A549 (cell line): ENCODE data around the gene ZBTB12.

Experiments used
- CBX2 ChIP-seq: fragments of 200-600 bp; sonication (generic); IDR thresholded peaks from 2 replicates; pipeline ENCODE4 v1.6.1; 2016; ENCODE audit warnings: low read depth, mild to moderate bottlenecking, borderline replicate concordance
- EHMT2 ChIP-seq: fragments of 200-600 bp; sonication (generic); IDR thresholded peaks from 2 replicates; pipeline ENCODE4 v1.6.1; 2016; ENCODE audit warnings: antibody characterized with exemption, low read depth, mild to moderate bottlenecking, moderate library complexity
- KDM1A ChIP-seq: fragments of 200-600 bp; sonication (generic); IDR thresholded peaks from 2 replicates; pipeline ENCODE4 v1.6.1; 2016; ENCODE audit warnings: low read depth, mild to moderate bottlenecking
- MYC ChIP-seq: IDR thresholded peaks from 2 replicates; pipeline ENCODE4 v1.6.1; 2012; ENCODE audit warnings: mild to moderate bottlenecking, inconsistent platforms, low read length, improper control_type of control experiment, borderline replicate concordance
- POLR2A ChIP-seq: IDR thresholded peaks from 2 replicates; pipeline ENCODE4 v1.6.1; 2012; ENCODE audit warnings: mild to moderate bottlenecking, low read length
- SMC3 ChIP-seq: fragments of >200 bp; sonication (Bioruptor Twin); formaldehyde crosslinking; IDR thresholded peaks from 3 replicates; pipeline ENCODE4 v1.6.1; 2018; ENCODE audit warnings: inconsistent platforms
- SREBF2 ChIP-seq: fragments of 450-650 bp; IDR thresholded peaks from 2 replicates; pipeline ENCODE4 v1.6.1; 2014; ENCODE audit warnings: mild to moderate bottlenecking, moderate library complexity
- TF ChIP-seq, protein P1 (sequence below): fragments of 200-600 bp; sonication (generic); IDR thresholded peaks from 2 replicates; pipeline ENCODE4 v1.6.1; 2016; ENCODE audit warnings: antibody characterized with exemption, mild to moderate bottlenecking, moderate library complexity
- TF ChIP-seq, protein P2 (sequence below): fragments of >200 bp; sonication (Bioruptor Twin); formaldehyde crosslinking; IDR thresholded peaks from 3 replicates; pipeline ENCODE4 v1.5.1; 2016
- TF ChIP-seq, protein P3 (sequence below): IDR thresholded peaks from 2 replicates; pipeline ENCODE4 v1.6.1; 2012
- TF ChIP-seq, protein P4 (sequence below): IDR thresholded peaks from 2 replicates; pipeline ENCODE4 v1.6.1; 2012

DNA sequence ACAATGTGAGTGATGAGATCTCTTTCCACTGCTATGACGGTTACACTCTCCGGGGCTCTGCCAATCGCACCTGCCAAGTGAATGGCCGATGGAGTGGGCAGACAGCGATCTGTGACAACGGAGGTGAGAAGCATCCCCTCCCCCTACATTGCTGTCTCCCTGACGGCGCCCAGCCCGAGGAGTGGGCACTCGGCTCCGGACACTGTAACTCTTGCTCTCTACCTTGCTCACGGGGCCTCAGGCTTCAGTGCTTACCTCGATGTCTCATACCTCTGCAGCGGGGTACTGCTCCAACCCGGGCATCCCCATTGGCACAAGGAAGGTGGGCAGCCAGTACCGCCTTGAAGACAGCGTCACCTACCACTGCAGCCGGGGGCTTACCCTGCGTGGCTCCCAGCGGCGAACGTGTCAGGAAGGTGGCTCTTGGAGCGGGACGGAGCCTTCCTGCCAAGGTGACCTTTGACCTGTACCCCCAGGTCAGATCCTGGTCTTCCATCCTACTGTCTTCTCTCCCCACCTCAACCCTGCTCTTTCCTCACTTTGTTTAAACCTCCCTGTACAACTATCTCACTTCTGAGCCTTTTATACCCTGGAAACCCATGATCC lies 45.3 kb upstream of the ZBTB12 start:
- TF ChIP-seq, protein P1, sequence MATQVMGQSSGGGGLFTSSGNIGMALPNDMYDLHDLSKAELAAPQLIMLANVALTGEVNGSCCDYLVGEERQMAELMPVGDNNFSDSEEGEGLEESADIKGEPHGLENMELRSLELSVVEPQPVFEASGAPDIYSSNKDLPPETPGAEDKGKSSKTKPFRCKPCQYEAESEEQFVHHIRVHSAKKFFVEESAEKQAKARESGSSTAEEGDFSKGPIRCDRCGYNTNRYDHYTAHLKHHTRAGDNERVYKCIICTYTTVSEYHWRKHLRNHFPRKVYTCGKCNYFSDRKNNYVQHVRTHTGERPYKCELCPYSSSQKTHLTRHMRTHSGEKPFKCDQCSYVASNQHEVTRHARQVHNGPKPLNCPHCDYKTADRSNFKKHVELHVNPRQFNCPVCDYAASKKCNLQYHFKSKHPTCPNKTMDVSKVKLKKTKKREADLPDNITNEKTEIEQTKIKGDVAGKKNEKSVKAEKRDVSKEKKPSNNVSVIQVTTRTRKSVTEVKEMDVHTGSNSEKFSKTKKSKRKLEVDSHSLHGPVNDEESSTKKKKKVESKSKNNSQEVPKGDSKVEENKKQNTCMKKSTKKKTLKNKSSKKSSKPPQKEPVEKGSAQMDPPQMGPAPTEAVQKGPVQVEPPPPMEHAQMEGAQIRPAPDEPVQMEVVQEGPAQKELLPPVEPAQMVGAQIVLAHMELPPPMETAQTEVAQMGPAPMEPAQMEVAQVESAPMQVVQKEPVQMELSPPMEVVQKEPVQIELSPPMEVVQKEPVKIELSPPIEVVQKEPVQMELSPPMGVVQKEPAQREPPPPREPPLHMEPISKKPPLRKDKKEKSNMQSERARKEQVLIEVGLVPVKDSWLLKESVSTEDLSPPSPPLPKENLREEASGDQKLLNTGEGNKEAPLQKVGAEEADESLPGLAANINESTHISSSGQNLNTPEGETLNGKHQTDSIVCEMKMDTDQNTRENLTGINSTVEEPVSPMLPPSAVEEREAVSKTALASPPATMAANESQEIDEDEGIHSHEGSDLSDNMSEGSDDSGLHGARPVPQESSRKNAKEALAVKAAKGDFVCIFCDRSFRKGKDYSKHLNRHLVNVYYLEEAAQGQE: no peak
- TF ChIP-seq SMC3 (no peak), POLR2A (no peak), EHMT2 (no peak), KDM1A (no peak), SREBF2 (no peak), MYC (no peak), CBX2 (no peak)
- TF ChIP-seq, protein P2, sequence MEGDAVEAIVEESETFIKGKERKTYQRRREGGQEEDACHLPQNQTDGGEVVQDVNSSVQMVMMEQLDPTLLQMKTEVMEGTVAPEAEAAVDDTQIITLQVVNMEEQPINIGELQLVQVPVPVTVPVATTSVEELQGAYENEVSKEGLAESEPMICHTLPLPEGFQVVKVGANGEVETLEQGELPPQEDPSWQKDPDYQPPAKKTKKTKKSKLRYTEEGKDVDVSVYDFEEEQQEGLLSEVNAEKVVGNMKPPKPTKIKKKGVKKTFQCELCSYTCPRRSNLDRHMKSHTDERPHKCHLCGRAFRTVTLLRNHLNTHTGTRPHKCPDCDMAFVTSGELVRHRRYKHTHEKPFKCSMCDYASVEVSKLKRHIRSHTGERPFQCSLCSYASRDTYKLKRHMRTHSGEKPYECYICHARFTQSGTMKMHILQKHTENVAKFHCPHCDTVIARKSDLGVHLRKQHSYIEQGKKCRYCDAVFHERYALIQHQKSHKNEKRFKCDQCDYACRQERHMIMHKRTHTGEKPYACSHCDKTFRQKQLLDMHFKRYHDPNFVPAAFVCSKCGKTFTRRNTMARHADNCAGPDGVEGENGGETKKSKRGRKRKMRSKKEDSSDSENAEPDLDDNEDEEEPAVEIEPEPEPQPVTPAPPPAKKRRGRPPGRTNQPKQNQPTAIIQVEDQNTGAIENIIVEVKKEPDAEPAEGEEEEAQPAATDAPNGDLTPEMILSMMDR: no peak
- TF ChIP-seq, protein P3, sequence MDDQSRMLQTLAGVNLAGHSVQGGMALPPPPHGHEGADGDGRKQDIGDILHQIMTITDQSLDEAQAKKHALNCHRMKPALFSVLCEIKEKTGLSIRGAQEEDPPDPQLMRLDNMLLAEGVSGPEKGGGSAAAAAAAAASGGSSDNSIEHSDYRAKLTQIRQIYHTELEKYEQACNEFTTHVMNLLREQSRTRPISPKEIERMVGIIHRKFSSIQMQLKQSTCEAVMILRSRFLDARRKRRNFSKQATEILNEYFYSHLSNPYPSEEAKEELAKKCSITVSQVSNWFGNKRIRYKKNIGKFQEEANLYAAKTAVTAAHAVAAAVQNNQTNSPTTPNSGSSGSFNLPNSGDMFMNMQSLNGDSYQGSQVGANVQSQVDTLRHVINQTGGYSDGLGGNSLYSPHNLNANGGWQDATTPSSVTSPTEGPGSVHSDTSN: no peak
- TF ChIP-seq, protein P4, sequence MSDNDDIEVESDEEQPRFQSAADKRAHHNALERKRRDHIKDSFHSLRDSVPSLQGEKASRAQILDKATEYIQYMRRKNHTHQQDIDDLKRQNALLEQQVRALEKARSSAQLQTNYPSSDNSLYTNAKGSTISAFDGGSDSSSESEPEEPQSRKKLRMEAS: no peak
